Stomach (tissue), 4 donors: Measurements from ENCODE around the gene CREB1.

ENCODE experiments used
- POLR2A ChIP-seq, 4 donors: fragments of 450-650 bp; IDR thresholded peaks; one replicate each; pipeline ENCODE4 v1.6.1; 2016; ENCODE audit warnings: antibody characterized with exemption in 4 of 4, control low read depth in 2 of 4, mild to moderate bottlenecking in 1 of 4, moderate library complexity in 1 of 4
- POLR2AphosphoS5 ChIP-seq, 3 donors: sonication (generic); formaldehyde crosslinking; IDR thresholded peaks; one replicate each; pipeline ENCODE4 v1.6.1; 2016; ENCODE audit warnings: antibody characterized with exemption in 3 of 3
- TF ChIP-seq, protein P1 (sequence below), 7 experiments: fragments of 450-650 bp in 4 of 7; fragments of 200-600 bp in 3 of 7; sonication (generic) in 3 of 7; IDR thresholded peaks; one replicate each; pipeline ENCODE4 v1.5.1; 2016 to 2019; ENCODE audit warnings: antibody characterized with exemption in 7 of 7, control low read depth in 2 of 7, mild to moderate bottlenecking in 1 of 7

- TF ChIP-seq, protein P1, sequence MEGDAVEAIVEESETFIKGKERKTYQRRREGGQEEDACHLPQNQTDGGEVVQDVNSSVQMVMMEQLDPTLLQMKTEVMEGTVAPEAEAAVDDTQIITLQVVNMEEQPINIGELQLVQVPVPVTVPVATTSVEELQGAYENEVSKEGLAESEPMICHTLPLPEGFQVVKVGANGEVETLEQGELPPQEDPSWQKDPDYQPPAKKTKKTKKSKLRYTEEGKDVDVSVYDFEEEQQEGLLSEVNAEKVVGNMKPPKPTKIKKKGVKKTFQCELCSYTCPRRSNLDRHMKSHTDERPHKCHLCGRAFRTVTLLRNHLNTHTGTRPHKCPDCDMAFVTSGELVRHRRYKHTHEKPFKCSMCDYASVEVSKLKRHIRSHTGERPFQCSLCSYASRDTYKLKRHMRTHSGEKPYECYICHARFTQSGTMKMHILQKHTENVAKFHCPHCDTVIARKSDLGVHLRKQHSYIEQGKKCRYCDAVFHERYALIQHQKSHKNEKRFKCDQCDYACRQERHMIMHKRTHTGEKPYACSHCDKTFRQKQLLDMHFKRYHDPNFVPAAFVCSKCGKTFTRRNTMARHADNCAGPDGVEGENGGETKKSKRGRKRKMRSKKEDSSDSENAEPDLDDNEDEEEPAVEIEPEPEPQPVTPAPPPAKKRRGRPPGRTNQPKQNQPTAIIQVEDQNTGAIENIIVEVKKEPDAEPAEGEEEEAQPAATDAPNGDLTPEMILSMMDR (IDR thresholded peaks at IDR 0.05) = no peak
- TF ChIP-seq POLR2AphosphoS5 (IDR thresholded peaks at IDR 0.05) = no peak
- no peak for TF ChIP-seq POLR2A (IDR thresholded peaks at IDR 0.05)
These were observed 16.1 kb upstream of the CREB1 start for GRCh38 chr2:207513551-207514257.
